LoVo (cell line): ENCODE measurements around the gene U2SURP.

ENCODE experiments used
- DNase-seq: peaks from one replicate; pipeline ENCODE4 v3.0.0-alpha.2; 2016; ENCODE audit warnings: low spot score

U2SURP gene

GRCh38 chr3:143101792-143102381, 100.5 kb downstream of the U2SURP start:
- DNase-seq, result no peak

- DNase-seq, result no peak
These were observed 102.3 kb downstream of the U2SURP start for GRCh38 chr3:143103652-143104051.

- no peak for DNase-seq
These were observed 103.8 kb downstream of the U2SURP start for GRCh38 chr3:143105170-143105569.

GRCh38 chr3:143109861-143110260, 108.5 kb downstream of the U2SURP start:
- DNase-seq, result no peak
